A375 (cell line): ENCODE results near the gene RMND5B. TPM values are rescaled to one million over a fixed set of nuclear protein-coding genes. Genes with fewer than 3 reads are reported as not detected.

Experiments
- total RNA-seq: library from RNA; depleted of rRNA; stranded (reverse); fragments of >200 nt; shearing (Covaris generic); gene quantifications from 2 replicates; pipeline ENCODE4 v1.2.3, GENCODE V29; 2014; rRNA removed

The RMND5B gene
- total RNA-seq, result 24.3 and 32.3 TPM in 2 replicates

GRCh38 chr5:178130576-178131445, at the start of gene RMND5B:
Gene RMND5B, plus strand, starts transcription at chr5:178131014. Its CDS starts 7,106 bp downstream, at chr5:178138120.

GRCh38 chr5:178113141-178113787, 17.6 kb upstream of the RMND5B start, which contains the start of gene N4BP3:
Gene N4BP3, plus strand, starts transcription at chr5:178113532. Its CDS starts 6,052 bp downstream, at chr5:178119584.

GRCh38 chr5:178153530-178154340, 22.9 kb downstream of the RMND5B start, which contains the start of gene NHP2:
Gene NHP2, minus strand, starts transcription at chr5:178153885. Its CDS starts 68 bp downstream, at chr5:178153817.

GRCh38 chr5:178187014-178187413, 56.2 kb downstream of the RMND5B start, which contains the start of gene GMCL2:
Gene GMCL2, minus strand, starts transcription at chr5:178187371. Its CDS starts 72 bp downstream, at chr5:178187299.

Other genes with a start within 250 kb of the RMND5B start
- gene PROP1, start 134.8 kb upstream of the RMND5B start, total RNA-seq, result not detected in 2 replicates
- gene N4BP3, start 17.5 kb upstream of the RMND5B start, total RNA-seq, result 0.03 and 0.15 TPM in 2 replicates
- gene NHP2, start 22.9 kb downstream of the RMND5B start, total RNA-seq, result 690 and 698 TPM in 2 replicates
- gene GMCL2, start 56.4 kb downstream of the RMND5B start, total RNA-seq, result not detected in 2 replicates
- gene HNRNPAB, start 73.5 kb downstream of the RMND5B start, total RNA-seq, result 145 and 155 TPM in 2 replicates
- gene PHYKPL, start 101.8 kb downstream of the RMND5B start, total RNA-seq, result 36.3 and 37.4 TPM in 2 replicates